Mucosa of rectum (tissue), 2 donors: ENCODE data around the gene ZNF683.
"Not testable (repeated sequence)": the region's sequence is repeated elsewhere in the genome, so short reads cannot be mapped to it uniquely, and the experiment has no call there.

Source experiments
- H3K27ac ChIP-seq, 2 donors: one replicate each; pipeline ENCODE4 v1.7.0; 2013; ENCODE audit warnings: inconsistent platforms in 2 of 2, low read depth in 2 of 2, low read length in 2 of 2
- H3K27me3 ChIP-seq, 2 donors: one replicate each; pipeline ENCODE4 v1.7.0; 2013; ENCODE audit warnings: low read length in 2 of 2; ENCODE audit not compliant: control insufficient read depth in 2 of 2, insufficient read depth in 2 of 2
- H3K36me3 ChIP-seq, 2 donors: one replicate each; pipeline ENCODE4 v1.7.0; 2013; ENCODE audit warnings: low read length in 2 of 2; ENCODE audit not compliant: control insufficient read depth in 2 of 2, insufficient read depth in 2 of 2
- H3K4me1 ChIP-seq, 2 donors: one replicate each; pipeline ENCODE4 v1.7.0; 2013; ENCODE audit warnings: low read length in 2 of 2, mild to moderate bottlenecking in 1 of 2; ENCODE audit not compliant: control insufficient read depth in 2 of 2, insufficient read depth in 2 of 2
- H3K4me3 ChIP-seq, 2 donors: one replicate each; pipeline ENCODE4 v1.7.0; 2013; ENCODE audit warnings: low read length in 2 of 2
- H3K9ac ChIP-seq, 2 donors: one replicate each; pipeline ENCODE4 v1.7.0; 2013; ENCODE audit warnings: low read length in 2 of 2, low read depth in 1 of 2, mild to moderate bottlenecking in 1 of 2
- H3K9me3 ChIP-seq, 2 donors: one replicate each; pipeline ENCODE4 v1.7.0; 2013; ENCODE audit warnings: low read length in 2 of 2; ENCODE audit not compliant: control insufficient read depth in 2 of 2
- donor health status: healthy.
- donor health status: Normal muscosa, but diverticular disease.

ZNF683 gene

DNA sequence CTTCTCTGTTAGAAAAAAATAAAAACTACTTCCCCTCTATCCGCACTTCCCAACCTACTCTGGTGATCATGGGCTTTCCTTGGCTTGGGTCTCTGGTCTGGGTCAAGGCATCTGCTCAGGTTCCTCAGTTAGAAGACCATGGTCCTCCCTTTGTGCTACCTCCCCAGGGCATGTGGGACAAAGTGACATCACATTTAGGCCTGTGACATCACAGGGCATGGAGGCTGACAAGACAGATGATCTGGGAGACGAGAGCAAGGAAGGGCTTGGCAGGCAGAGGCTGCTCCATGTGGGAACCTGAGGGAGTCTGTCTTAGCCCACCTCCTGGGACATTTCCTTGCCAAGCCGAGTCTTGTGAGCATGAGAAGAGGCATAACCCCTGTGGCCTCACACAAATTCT is at the start of gene ZNF683:
TSS of gene ZNF683 (minus strand) at position 140 of the 400 bp plus-strand sequence. CDS start 4,179 bp downstream, outside the sequence.
- H3K4me1 ChIP-seq, H3K9ac ChIP-seq, H3K36me3 ChIP-seq, H3K9me3 ChIP-seq, H3K27me3 ChIP-seq, H3K4me3 ChIP-seq, H3K27ac ChIP-seq: not testable (repeated sequence)

GRCh38 chr1:26419494-26419893 is 46.9 kb upstream of the ZNF683 start:
- no peak overlapping the region for H3K9ac ChIP-seq
- H3K4me1 ChIP-seq = no peaks in the 10 kb centered on the region
- no peak overlapping the region for H3K4me3 ChIP-seq
- no peaks in the 10 kb centered on the region for H3K9me3 ChIP-seq
- H3K27ac ChIP-seq = no peak overlapping the region
- no peaks in the 10 kb centered on the region for H3K36me3 ChIP-seq
- peaks cover under 1 to 8% of the 10 kb centered on the region in 2 donors for H3K27me3 ChIP-seq

DNA sequence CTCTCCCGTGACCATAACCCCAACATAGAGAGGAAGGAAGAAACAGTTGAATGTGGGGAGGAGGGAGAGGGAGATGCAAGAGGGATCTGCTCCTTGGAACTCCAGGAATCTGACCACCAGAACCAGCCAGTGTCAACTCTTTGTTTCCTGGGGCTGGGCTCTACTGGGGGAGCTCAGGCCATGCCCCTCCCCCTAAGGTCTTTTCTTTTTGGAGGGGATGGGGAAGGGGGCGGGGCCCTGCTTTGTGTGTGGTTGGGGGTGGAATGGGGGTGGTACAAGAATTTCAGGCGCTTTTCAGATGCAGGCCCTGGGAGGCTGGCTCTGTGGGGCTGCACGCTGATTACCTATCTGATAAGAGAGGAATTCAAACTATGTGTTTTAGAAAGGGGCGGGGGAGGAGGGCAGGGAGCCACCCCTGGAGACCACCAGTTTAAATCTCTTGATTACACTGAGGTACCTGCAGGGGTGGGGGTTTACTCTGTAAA is 46.4 kb upstream of the ZNF683 start:
- Histone ChIP-seq H3K4me3 (no peak overlapping the region), H3K27me3 (peaks cover 3 to 12% of the 10 kb centered on the region in 2 donors), H3K9ac (no peak overlapping the region), H3K27ac (no peak overlapping the region), H3K36me3 (no peaks in the 10 kb centered on the region), H3K9me3 (no peaks in the 10 kb centered on the region), H3K4me1 (no peaks in the 10 kb centered on the region)

DNA sequence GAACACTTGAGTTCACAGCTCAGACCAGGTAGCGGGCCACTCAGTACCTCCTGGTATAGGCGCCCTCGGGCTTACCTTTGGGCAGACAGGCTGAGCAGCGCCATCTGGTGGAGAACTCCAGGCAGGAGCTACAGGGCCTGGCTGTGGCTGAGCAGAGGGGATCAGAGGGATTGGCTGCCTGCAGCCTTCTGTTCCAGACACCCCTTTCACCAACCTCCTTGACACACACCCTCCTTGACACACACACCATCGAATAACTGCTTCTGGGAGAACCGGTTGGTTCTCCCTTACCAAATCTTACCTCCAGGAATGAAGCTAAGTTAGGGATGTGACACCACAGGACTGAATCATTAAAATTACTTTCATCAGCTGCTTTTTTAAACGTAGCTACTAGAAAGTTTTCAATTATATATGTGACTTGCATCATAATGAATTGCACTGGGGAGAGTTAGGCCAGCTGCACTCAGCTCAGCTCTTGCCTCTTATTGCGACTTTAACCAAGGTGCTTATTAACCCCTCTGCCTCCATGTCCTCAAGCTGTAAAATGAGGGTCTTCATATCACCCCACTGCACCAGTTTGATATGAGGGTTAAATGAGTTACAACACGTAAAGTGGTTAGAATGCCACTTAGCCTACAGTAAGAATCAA is 44.7 kb upstream of the ZNF683 start:
- Histone ChIP-seq H3K27me3 (peaks cover 15 to 26% of the 10 kb centered on the region in 2 donors), H3K9ac (no peak overlapping the region), H3K27ac (no peak overlapping the region), H3K36me3 (no peaks in the 10 kb centered on the region), H3K4me1 (no peaks in the 10 kb centered on the region), H3K4me3 (no peak overlapping the region), H3K9me3 (no peaks in the 10 kb centered on the region)

- no peaks in the 10 kb centered on the region for H3K36me3 ChIP-seq
- H3K4me1 ChIP-seq = no peaks in the 10 kb centered on the region
- no peak overlapping the region for H3K4me3 ChIP-seq
- H3K27me3 ChIP-seq = peaks cover 41 to 48% of the 10 kb centered on the region in 2 donors
- H3K27ac ChIP-seq = no peak overlapping the region
- H3K9me3 ChIP-seq = no peaks in the 10 kb centered on the region
- H3K9ac ChIP-seq = no peak overlapping the region
Measured at GRCh38 chr1:26413031-26413430, 40.5 kb upstream of the ZNF683 start.

DNA sequence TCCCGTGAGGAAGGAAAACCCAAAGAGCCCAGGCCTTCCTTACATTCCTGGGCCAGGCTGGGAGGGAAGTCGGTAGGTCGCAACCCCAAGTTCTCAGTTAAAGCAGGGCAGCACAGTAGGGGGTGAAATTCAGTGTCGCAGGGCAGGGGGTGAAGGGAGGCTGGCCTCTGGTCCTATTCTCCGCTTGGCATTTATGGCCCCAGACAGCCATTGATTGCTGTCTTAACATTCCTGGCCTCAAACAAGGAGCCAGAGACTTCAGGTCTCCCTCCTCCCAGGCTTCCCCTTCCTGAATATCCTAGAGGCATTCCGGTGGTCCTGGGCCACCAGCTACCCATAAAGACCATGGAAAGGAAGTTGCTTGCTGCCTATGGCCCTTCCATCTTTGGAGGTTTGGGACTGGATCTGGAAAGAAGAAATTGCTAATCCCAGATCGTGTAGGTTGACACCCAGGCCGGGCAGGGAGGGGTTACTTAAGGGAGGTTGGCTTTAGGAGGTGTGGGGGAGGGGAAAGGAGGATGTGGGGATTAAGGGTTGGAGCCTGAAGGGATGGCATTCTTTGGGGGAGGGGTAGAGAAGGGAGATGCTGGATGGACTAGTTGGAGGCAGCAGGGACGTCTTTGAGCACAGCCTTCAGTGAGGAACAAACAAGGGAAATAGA is 39.8 kb upstream of the ZNF683 start:
- Histone ChIP-seq H3K27me3 (peaks cover 41 to 48% of the 10 kb centered on the region in 2 donors), H3K9me3 (no peaks in the 10 kb centered on the region), H3K4me1 (no peaks in the 10 kb centered on the region), H3K4me3 (no peak overlapping the region), H3K9ac (no peak overlapping the region), H3K36me3 (no peaks in the 10 kb centered on the region), H3K27ac (no peak overlapping the region)

DNA sequence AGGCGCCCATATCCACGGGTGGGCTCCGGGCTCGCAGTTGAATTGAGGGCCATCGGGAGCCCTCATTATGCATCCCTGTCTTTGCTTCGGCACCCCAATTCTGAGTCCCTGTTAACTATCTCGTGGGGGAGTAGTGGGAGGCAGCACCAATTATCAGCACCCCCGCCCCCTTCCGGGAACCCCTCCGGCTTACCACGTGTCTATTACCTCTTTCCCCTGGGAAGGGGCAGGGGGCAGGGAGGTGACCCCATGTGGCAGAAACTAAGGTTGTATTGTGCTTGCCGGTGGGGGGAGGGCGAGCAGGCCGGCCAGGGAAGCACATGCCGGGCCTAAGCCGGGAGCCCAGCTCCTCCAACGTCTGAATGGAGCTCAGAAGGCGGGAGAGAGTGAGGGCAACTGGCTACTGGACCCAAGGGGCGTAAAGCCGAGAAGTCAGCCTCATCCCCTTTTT is 39.1 kb upstream of the ZNF683 start:
- Histone ChIP-seq H3K4me1 (no peaks in the 10 kb centered on the region), H3K27ac (no peak overlapping the region), H3K27me3 (peaks cover 41 to 48% of the 10 kb centered on the region in 2 donors), H3K36me3 (no peaks in the 10 kb centered on the region), H3K4me3 (no peak overlapping the region), H3K9ac (no peak overlapping the region), H3K9me3 (no peaks in the 10 kb centered on the region)

DNA sequence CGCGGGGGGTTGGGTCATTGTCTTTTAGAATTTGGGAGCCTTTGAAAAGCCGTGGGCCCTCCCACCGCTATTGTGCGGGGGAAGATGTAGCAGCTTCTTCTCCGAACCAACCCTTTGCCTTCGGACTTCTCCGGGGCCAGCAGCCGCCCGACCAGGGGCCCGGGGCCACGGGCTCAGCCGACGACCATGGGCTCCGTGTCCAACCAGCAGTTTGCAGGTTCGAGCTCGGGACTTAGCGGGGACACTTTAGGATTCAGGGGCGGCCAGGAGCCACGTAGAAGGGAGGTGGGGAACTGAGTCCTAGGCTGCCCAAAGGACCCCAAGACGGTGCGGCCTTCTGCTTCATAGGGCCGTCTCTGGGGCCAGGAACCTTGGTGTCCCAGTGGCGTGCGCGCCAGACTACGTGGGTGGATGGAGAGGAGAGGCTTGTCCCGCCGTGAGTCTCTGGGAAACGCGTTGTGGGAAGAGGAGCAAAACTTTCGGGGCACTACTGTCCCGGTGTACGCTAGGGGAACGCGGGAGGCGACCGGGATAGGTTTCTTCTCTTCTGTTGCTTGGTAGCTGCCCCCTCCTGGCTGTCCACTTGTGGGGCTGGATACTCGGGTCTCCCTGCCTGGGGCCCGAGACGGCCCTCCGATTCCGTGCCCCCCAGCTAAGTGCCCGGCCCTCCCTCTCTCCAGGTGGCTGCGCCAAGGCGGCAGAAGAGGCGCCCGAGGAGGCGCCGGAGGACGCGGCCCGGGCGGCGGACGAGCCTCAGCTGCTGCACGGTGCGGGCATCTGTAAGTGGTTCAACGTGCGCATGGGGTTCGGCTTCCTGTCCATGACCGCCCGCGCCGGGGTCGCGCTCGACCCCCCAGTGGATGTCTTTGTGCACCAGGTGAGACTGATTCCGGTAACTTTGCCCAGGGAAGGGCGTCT is 38.4 kb upstream of the ZNF683 start, which contains the start of gene LIN28A:
TSS of gene LIN28A (plus strand) at position 112 of the 918 bp plus-strand sequence. CDS start at position 187, 75 bp downstream.
- Histone ChIP-seq H3K9ac (no peak within 1 kb of the TSS), H3K4me1 (no peaks in the 10 kb centered on the region), H3K27ac (no peak within 1 kb of the TSS), H3K36me3 (no peaks in the 10 kb centered on the region), H3K4me3 (no peak within 1 kb of the TSS), H3K9me3 (no peaks in the 10 kb centered on the region), H3K27me3 (peaks cover 41 to 48% of the 10 kb centered on the region in 2 donors)

DNA sequence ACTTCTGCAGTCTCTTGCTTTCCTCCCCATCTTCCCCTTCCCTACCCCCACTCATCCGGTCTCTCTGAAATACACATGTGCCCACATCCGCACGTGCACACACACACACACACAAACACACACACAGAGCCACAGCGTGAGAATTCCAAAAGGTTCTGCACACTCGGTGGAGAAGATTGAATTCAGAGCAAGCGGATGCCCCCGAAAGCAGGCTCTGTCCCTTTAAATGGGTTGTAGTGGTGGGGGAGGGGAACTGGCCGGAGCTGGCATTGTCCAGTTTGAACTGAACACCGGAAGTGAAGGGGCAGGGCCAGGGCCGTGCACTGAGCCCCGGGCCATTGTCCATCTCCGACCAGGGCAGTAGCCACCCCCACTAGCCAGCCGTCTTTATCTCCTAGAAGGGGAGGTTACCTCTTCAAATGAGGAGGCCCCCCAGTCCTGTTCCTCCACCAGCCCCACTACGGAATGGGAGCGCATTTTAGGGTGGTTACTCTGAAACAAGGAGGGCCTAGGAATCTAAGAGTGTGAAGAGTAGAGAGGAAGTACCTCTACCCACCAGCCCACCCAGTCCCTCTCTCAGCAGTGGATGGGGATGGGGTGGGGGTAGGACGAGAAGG is 36.7 kb upstream of the ZNF683 start:
- H3K4me3 ChIP-seq = no peak overlapping the region
- no peaks in the 10 kb centered on the region for H3K36me3 ChIP-seq
- H3K9ac ChIP-seq = no peak overlapping the region
- H3K27ac ChIP-seq = no peak overlapping the region
- no peaks in the 10 kb centered on the region for H3K9me3 ChIP-seq
- no peaks in the 10 kb centered on the region for H3K4me1 ChIP-seq
- peaks cover 38 to 41% of the 10 kb centered on the region in 2 donors for H3K27me3 ChIP-seq
